Activated CD4-positive, alpha-beta T cell treated with anti-CD3 and anti-CD28 coated beads, Interleukin-2, amount 50 U/mL, for 4 hours (primary cell): ENCODE results near the gene PFKL.
"Not testable (repeated sequence)": the region's sequence is repeated elsewhere in the genome, so short reads cannot be mapped to it uniquely, and the experiment has no call there.

Experiments
- DNase-seq, 2 experiments: peaks; one replicate each; pipeline ENCODE4 v3.0.0-alpha.2; 2020

Gene PFKL

GRCh38 chr21:44329086-44329889 lies 29.4 kb downstream of the PFKL start:
- no peak for DNase-seq

GRCh38 chr21:44329971-44330681 lies 30.3 kb downstream of the PFKL start:
- DNase-seq: no peak

GRCh38 chr21:44330698-44331097 lies 30.8 kb downstream of the PFKL start:
- DNase-seq: no peak

GRCh38 chr21:44331209-44331608 lies 31.4 kb downstream of the PFKL start:
- DNase-seq: no peak

- no peak for DNase-seq
Measured at GRCh38 chr21:44331650-44332307, 31.9 kb downstream of the PFKL start.

- no peak for DNase-seq
Measured at GRCh38 chr21:44332383-44332782, 32.5 kb downstream of the PFKL start.

- DNase-seq: no peak
Measured at GRCh38 chr21:44332965-44333364, 33.1 kb downstream of the PFKL start.

GRCh38 chr21:44333509-44334328 lies 33.9 kb downstream of the PFKL start:
- DNase-seq: no peak

GRCh38 chr21:44334329-44335030 lies 34.6 kb downstream of the PFKL start:
- DNase-seq: no peak

- no peak for DNase-seq
Measured at GRCh38 chr21:44335266-44336059, 35.6 kb downstream of the PFKL start.

- no peak for DNase-seq
Measured at GRCh38 chr21:44337449-44337848, 37.6 kb downstream of the PFKL start.

- peak in 1 of 2 experiments; percentile 12 for DNase-seq
Measured at GRCh38 chr21:44337941-44338895, 38.4 kb downstream of the PFKL start.

GRCh38 chr21:44338971-44339910 lies 39.4 kb downstream of the PFKL start, which contains the start of gene CFAP410:
CFAP410 (minus strand) TSS chr21:44339390; CDS start chr21:44339194, 196 bp downstream.
- DNase-seq: peak; percentile 90 to 92

GRCh38 chr21:44341726-44342458 lies 42.0 kb downstream of the PFKL start:
- DNase-seq: not testable (repeated sequence)

GRCh38 chr21:44342981-44343380 lies 43.1 kb downstream of the PFKL start:
- not testable (repeated sequence) for DNase-seq

GRCh38 chr21:44344541-44345183 lies 44.8 kb downstream of the PFKL start:
- DNase-seq: no peak

- no peak for DNase-seq
Measured at GRCh38 chr21:44345495-44345894, 45.6 kb downstream of the PFKL start.
